NCI-H1092 treated with DMSO at 0.1 percent for 48 hours (cell line): ENCODE results near the gene STPG4.
A peak's percentile ranks its signal among the peaks of the same experiment; 100 is the strongest.

Source experiments
- DNase-seq: peaks from one replicate; lab custom pipeline; 2025; lab: John Stamatoyannopoulos, UW

STPG4 gene

DNA sequence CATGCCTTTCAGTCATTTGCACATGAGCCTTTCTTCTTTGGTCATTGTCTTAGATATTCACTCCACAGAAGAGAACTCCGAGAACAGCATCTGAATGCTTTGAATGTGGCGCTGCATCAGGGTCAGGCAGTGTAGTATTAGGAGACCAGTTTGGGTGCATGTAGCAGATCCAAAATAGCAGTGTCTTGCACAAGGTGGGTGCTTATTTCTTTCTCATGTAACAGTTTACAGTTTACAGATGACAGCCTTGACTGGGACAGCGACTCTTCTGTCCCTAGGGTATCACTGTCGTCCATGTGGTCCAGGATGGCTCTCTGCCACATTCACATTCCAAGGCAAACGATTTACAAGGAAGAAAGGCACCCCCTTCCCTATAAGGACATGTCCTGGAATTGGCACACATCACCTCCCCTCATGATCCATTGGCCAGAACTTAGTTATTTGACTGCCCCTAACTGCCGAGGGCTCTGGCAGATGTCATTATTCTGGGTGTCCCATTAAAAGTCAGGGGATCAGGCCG lies 101.0 kb downstream of the STPG4 start:
- DNase-seq: no peak

DNA sequence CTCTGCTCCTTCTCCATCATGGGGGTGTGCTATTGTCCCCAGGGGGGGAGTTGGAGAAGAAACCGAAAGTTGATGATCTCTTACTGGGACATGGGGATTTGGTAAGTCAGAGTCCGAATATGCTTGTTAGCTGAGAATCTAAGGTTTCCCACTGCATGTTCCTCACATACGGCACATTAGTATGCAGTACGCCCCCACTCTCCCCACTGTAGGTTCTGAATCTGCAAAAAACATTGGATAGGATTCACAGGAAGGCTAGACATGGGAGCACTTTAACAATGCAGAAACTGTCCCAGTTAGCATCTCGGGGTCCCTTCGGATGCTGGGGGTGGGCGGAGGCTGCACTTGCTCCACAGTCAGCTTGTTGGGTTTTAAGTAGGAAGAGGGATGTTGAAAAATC lies 102.3 kb downstream of the STPG4 start:
- DNase-seq: no peak

DNA sequence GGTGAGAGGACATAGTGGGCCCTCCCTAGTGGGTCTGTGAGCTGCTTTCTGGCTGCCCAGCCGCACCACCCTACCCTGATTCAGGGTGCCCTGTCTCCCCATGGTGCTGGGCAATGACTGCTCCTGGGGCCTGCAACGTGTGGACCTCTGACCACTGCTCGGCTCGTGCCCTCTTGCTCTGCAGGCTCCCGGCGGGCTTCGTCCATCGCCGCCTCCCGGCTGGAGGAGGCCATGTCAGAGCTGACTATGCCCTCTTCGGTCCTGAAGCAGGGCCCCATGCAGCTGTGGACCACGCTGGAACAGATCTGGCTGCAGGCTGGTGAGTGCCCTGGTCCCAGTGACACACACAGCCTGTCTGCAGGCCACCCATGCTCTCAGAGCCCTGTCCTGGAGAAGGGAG lies 103.5 kb downstream of the STPG4 start:
- DNase-seq: no peak

DNA sequence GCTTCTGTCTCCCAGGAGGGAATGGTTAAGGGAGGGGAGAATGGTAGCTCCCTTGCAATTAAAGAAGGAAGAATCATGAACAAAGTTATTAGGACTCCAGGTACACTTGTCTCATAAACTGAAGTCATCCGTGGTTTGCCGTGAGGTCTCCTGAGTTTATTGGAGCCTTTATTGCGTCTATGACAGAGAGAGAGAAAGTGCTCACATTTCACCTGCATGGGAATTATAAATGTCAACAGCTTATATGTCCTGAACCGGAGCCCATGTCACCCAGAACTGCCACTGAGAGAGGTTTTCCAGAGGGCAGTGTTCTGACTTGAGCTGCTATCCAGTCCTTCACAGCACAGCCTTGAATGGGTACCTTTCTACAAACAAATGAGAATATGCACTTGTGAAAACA lies 104.3 kb downstream of the STPG4 start:
- no peak for DNase-seq

DNA sequence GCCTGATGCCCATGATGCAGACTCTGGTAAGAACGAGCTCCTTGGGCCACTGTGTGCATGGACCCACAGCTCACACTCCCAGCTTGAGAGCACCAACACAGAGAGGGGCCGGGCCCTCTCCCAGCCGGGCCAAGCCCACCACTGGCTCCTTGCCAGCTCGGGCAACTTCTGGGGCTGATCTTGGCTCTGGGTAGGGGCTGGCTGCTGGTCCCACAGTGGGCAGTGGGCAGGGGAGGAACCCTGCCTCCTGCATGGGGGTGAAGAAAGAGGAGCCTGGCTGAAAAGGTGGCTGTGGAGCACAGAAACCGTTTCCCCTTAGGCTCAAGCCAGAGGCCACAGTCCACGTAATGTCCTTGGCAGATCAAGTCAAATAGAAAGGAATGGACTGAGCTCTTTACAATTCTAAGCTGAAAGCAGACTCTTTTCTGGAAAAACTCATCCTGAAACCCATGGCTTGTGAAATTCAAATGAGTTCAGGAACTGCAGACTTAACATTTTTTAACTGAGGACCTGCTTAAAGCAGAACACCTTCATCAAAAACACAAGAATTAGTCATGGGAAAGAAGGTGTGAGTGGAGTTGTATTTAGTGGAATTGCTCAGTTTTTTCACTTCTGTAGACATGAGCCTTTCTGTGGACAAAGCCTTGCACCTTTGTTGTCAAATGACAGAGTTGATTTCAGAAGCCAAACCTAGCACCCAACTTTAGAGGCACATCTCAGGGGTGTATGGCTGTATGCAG lies 104.9 kb downstream of the STPG4 start:
- no peak for DNase-seq

DNA sequence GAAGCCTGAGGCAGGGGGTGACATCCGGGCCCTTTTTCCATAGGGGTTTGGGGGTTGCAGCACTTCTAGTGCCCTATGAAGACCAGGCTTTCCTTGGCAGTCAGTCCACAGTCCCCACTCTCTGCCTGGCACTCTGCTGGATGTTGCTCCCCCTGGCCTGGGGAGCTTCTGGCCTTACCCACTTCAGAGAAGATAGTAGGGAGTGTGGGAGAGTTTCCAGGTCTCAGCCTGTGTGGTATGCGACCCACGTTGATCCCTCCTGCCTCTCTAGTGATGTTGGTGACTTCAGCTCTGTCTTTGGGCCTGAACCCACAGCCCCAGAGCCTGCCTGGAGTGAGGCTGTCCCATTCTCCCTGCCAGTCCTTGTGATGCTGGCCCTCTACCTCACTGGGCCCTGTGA lies 105.6 kb downstream of the STPG4 start:
- DNase-seq: no peak

DNA sequence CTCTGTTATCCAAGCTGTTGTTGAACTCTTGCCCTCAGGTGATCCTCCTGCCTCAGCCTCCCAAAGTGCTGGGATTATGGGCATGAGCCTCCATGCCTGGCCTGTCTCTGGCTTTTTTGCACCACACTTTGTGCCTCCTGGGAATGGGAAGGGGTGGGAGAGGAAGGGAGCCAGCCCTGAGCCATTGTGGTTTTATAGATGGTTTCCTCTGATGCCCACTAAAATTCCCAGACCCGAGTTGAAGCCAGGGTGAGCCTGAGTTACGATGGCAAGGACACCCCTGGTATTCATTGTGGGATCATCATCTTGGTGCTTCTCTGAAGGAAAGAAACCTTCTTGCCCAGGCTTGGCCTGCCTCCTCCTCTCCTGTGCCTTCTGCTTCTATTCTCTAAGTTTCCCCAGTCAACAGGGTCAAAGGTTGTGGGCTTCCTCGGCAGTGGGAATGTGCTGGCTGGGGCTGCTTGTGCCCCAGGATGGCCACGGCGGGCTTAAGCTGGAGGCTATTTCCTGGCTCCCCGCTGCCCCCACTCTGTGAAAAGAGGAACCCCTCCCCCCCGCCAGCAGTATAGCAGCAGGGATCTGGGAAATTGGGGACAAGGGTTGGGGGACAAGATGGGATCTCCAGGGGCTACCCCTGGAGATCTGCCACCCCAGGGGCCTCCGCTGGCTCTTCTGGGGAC lies 106.2 kb downstream of the STPG4 start:
- no peak for DNase-seq

DNA sequence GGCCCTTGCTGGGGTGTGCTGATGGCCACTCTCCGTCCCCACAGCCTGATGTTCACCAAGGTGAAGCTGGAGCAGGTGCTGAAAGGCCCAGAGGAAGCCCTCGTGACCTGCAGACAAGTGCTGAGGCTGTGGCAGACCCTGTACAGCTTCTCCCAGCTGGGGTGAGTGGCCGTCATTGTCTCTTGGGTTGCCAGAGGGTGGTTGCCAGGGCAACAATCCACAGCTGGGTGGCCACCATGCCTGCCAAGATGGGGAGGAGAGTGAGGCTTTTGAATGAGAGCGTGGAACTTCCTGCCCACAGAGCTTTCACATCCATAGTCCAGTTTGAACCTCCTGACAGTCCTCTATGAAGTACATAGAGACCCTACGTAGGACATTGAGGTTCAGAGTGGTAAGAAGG lies 108.8 kb downstream of the STPG4 start:
- peak; percentile 28 for DNase-seq

DNA sequence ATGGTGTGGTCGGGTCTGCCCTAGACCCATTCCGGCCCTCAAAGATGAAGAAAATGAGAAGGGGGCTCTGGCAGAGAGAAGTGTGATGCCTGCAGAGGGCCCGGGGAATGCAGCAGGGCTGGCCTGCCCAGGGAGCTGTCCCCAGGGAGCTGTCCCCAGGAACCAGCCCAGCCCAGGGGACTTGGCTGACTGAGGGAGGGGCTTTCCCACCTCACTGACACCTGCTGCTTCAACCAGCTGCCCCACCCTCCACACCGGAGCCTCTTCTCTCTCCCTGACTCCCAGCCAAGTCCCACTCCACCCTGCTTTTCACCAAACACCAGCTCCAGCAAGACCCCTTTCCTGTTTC lies 111.2 kb downstream of the STPG4 start:
- DNase-seq: no peak

DNA sequence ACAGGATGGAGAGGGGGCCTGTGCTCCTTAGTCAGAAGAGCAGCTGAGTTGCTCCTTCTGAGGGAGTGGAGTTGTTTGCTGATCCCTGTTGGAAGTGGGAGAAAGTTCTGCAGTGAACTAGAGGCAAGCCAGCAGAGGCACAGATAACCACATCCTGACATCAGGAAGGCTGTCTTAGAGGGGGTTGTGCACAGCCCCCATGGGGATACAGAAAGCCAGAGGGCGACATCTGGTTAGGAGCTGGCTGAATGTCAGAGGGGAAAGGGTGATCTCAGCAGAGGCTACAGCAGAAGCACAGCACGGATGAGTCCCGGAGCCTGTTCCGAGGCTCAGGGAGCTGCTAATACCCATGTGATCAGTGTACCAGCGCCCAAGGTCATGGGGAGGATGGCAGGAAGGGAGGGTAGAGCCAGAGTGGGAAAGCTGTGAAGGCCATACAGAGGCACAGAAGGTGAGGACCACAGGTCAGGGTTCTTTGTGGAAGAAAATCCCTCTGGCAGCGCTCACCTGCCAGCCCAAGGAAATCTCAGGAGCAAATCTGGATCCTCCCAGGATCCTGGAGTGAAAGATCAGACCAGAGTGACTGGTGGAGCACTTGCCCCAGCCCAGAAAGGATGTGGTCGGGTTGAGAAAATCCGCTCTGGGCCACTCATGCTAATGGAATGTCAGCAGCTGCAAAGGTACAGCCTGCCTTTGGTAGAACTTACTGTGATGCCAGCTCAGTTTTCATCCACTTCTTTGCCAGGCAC lies 111.8 kb downstream of the STPG4 start:
- no peak for DNase-seq

DNA sequence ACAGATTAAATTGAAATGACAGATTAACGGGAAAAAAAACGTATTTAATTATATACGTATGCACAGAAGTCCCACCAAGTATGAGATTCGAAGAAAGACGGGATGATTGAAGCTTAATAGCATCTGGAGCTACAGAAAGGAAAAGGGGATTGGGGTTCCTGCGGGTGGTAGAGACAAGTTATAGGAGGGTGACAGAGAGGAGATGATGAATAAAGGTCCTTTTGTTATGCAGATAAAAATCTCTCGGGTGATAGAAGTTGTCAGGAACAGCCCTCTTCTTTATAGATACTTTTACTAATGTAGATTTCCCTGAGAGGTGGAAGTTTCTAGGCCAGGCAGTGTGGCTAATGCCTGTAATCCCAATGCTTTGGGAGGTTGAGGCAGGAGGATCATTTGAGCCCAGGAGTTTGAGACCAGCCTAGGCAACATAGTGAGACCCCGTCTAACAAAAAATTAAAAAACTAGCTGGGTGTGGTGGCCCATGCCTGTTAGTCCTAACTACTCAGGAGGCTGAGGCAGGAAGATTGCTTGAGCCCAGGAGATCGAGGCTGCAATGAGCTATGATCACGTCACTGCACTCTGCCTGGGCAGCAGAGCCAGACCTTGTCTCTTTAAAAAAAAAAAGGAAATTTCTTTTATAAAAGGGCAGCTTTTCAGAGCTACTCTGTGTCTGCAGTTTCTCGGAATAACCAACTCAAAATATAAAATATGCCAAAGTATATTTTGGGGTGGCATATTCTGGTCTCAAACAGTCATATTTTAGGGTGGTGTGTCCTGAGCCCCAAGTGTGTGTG lies 113.0 kb downstream of the STPG4 start:
- DNase-seq: no peak

DNA sequence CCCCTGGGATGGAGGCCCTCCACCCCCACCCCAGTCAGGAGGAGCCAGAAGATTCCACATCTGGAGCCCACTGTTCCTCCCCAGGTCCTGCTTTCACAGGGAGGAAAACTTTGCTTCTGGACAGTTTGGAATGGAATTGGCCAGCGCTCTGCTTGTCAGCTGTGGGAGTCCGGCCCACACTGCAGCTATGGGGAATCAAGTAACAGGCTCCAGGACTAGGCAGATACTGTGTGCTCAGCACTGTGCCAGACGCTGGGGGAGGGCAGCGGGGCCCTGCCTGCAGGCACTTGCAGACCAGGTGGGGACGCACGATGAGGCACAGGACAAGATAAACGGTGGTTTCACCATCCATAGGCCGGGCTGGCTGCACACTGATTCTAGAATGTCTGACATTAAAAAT lies 114.0 kb downstream of the STPG4 start:
- DNase-seq: no peak

DNA sequence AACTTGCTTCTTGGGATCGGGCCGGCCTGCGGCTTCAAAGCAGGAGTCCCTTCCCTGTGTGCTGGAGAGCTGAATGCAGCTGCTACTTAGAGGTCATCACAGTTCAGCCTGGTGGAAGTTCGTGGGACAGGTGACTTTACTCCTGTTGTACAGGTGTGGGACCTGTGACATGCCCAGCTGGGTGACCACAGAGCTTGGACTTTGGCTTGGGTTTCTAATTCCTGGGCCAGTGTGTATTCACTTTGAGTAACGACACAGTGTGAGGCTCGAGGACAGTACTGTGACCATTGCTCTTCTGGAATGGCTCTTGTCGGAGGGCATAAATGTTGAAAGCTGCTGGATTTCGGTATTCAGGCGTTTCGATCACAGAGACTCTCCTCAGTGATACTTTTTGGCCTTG lies 114.5 kb downstream of the STPG4 start:
- no peak for DNase-seq

DNA sequence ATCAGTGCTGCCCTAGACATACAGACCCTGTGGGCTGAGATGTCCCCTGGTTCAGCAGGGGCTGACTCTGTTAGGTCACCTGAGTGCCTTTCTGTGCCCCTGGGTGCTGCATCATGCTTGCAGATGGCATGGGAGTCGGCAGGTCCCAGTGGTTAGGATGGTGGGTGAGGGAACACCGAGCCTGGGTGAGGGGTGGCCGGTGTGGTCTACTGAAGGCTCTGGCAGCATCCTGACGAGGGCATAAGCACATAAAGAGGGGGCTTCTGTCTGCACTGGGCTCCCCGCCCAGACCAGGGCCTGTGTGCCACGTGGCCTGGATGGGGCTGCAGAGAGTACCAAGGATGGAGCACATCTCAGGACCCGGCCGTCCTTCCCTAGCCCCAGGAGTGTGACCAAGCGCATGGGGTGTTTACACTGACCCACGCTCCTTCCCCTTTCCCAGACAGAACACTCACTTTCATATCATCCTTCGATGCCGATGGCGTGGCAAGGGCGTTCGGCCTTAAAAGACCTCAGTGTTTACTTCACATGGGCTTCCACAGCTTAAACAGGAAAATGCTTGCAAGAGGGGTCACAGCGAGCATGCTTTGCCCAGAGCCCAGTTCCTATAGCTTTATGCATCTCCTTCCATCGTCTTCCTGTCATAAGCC lies 115.1 kb downstream of the STPG4 start:
- DNase-seq: no peak

DNA sequence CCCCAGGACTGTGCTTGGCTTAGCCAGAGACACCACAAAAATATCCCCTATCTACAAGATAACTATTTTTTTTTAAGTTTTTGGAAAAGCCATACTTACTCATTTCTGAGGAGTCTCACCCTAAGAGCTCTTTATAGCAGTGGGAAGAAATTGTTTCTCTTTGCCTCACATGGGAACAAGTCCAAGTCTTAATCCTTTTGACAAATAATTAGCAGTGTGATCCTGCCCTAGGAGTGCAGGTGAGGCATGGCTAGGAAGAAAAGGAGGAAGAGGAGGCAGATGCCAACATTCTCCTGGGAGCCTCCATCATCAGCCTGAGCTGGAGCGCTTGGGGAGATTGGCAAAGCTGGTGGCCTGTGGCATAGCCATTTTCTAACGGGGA lies 115.6 kb downstream of the STPG4 start:
- DNase-seq: no peak

DNA sequence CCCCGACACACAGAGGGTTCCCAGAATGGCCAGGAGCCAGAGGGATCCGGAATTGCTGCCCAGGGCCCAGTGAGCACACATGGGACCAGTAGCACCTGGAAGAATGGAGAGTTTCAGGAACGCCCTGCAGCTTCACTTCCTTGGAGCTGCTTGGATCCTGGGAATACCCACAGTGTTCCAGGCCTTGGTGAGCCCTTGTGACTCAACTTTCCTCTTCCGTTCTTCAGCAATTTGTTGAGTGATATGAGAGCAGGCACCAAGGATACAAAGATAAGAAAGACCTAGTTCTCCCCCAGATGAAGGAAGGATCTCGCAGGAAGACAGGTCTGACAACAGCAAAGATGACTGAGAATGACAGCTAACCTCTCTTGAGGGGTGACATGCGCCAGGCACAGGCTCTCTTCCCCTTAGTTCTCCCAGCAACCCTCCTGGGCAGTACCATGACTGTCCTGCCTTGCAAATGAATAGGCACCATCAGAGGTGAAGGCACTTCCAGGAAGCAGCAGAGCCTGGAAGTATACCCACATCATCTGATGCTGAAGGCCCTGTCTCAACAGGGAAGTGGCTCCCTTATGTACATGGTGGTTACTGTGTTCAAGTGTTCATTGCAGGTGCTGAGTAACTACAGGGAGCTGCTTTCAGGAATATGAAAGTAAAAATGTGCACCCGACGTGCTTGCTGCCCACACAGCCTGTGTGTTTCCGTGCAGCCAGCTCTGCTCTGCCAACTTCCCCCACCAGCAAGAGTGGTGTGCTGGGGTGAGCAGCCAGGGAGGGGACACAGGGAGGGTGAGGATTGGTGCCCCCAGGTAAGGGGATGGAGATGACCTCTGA lies 116.2 kb downstream of the STPG4 start:
- peak; percentile 10 for DNase-seq

DNA sequence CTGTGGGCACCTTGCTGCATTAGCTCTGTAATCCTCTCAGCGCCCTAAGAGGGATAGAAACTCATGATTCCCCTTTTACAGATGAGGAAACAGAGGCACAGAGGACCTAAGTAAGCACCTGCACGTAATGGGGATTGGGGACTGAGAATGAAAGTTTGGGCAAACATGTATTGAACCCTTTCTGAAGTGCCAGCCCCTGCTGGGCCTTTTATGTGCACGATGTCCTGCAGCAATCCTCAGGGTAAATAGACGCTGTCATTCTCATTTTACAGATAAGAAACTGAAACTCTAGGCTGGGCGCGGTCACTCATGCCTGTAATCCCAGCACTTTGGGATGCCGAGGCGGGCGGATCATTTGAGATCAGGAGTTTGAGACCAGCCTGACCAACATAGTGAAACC lies 117.4 kb downstream of the STPG4 start:
- no peak for DNase-seq
